Neural cell (in vitro differentiated cells): ENCODE measurements around the gene CBLL2. TPM values are rescaled to one million over a fixed set of nuclear protein-coding genes. Genes with fewer than 3 reads are reported as not detected.

ENCODE experiments used
- H2AFZ ChIP-seq: fragments of 200-600, 300-800 bp; sonication (generic), shearing (Covaris generic); 2 replicates; pipeline ENCODE4 v1.6.0; 2014; ENCODE audit warnings: low read depth, mild to moderate bottlenecking, antibody characterized with exemption, low read length, moderate library complexity
- H3F3A ChIP-seq: fragments of 200-600 bp; shearing (Covaris generic); 2 replicates; pipeline ENCODE4 v1.6.1; 2016; ENCODE audit warnings: mild to moderate bottlenecking, moderate library complexity, mixed read lengths, antibody characterized with exemption, low read length; ENCODE audit not compliant: insufficient read depth, poor library complexity, severe bottlenecking
- H3K27ac ChIP-seq: fragments of 200-600, 300-800 bp; sonication (generic), shearing (Covaris generic); 2 replicates; pipeline ENCODE4 v1.5.1; 2014; ENCODE audit warnings: mild to moderate bottlenecking, low read length, moderate library complexity
- H3K27me3 ChIP-seq: fragments of 300-800, 200-600 bp; sonication (generic), shearing (Covaris generic); 2 replicates; pipeline ENCODE4 v1.6.0; 2014; ENCODE audit warnings: mild to moderate bottlenecking, low read depth, low read length, moderate library complexity; ENCODE audit not compliant: insufficient read depth
- H3K36me3 ChIP-seq: fragments of 300-800, 200-600 bp; sonication (generic), shearing (Covaris generic); 2 replicates; pipeline ENCODE4 v1.5.1; 2014; ENCODE audit warnings: mild to moderate bottlenecking, antibody characterized with exemption, low read length, moderate library complexity; ENCODE audit not compliant: insufficient read depth
- H3K4me2 ChIP-seq: fragments of 300-800, 200-600 bp; sonication (generic), shearing (Covaris generic); 2 replicates; pipeline ENCODE4 v1.6.0; 2014; ENCODE audit warnings: mild to moderate bottlenecking, low read length
- H3K4me3 ChIP-seq: fragments of 300-800, 200-600 bp; sonication (generic), shearing (Covaris generic); 2 replicates; pipeline ENCODE4 v1.5.1; 2014; ENCODE audit warnings: mild to moderate bottlenecking, low read length, moderate library complexity
- H3K79me2 ChIP-seq: fragments of 200-600 bp; shearing (Covaris generic); replicated peaks from 2 replicates; pipeline ENCODE4 v1.6.0; 2014; ENCODE audit warnings: mild to moderate bottlenecking, low read length, moderate library complexity; ENCODE audit not compliant: insufficient read depth
- H3K9ac ChIP-seq: fragments of 300-800, 200-600 bp; sonication (generic), shearing (Covaris generic); 2 replicates; pipeline ENCODE4 v1.6.1; 2016; ENCODE audit warnings: mild to moderate bottlenecking, low read length, mixed read lengths
- H3K9me2 ChIP-seq: fragments of 200-600 bp; shearing (Covaris generic); 2 replicates; pipeline ENCODE4 v1.6.1; 2016; ENCODE audit warnings: mild to moderate bottlenecking, low read length, mixed read lengths; ENCODE audit not compliant: insufficient read depth
- H3K9me3 ChIP-seq: fragments of 200-600, 300-800 bp; sonication (generic), shearing (Covaris generic); 2 replicates; pipeline ENCODE4 v1.6.1; 2016; ENCODE audit warnings: mild to moderate bottlenecking, mixed run types, low read length, moderate library complexity, mixed read lengths
- H4K20me1 ChIP-seq: fragments of 200-600 bp; shearing (Covaris generic); 2 replicates; pipeline ENCODE4 v1.6.1; 2016; ENCODE audit warnings: mild to moderate bottlenecking, mixed run types; ENCODE audit not compliant: insufficient read depth
- CTCF ChIP-seq: fragments of 450-650 bp; IDR thresholded peaks from 2 replicates; pipeline ENCODE4 v1.5.1; 2014; ENCODE audit warnings: antibody characterized with exemption, mild to moderate bottlenecking, moderate library complexity; ENCODE audit not compliant: poor library complexity, severe bottlenecking
- EP300 ChIP-seq: fragments of 450-650 bp; conservative IDR thresholded peaks from 2 replicates; pipeline ENCODE4 v1.6.1; 2014; ENCODE audit warnings: antibody characterized with exemption, mild to moderate bottlenecking, moderate library complexity; ENCODE audit not compliant: poor library complexity, severe bottlenecking
- EZH2 ChIP-seq: fragments of 200-600, 300-800 bp; shearing (Covaris generic), sonication (generic); IDR thresholded peaks from 2 replicates; pipeline ENCODE4 v1.6.1; 2014; ENCODE audit warnings: antibody characterized with exemption, low read length, borderline replicate concordance, mild to moderate bottlenecking; ENCODE audit not compliant: insufficient read depth, poor library complexity, severe bottlenecking
- MXI1 ChIP-seq: fragments of 450-650 bp; conservative IDR thresholded peaks from 2 replicates; pipeline ENCODE4 v1.6.1; 2014; ENCODE audit warnings: antibody characterized with exemption, mild to moderate bottlenecking; ENCODE audit not compliant: poor library complexity, severe bottlenecking
- POLR2AphosphoS5 ChIP-seq: IDR thresholded peaks from 2 replicates; pipeline ENCODE4 v1.6.1; 2012
- RAD21 ChIP-seq: fragments of 450-650 bp; conservative IDR thresholded peaks from 2 replicates; pipeline ENCODE4 v1.6.1; 2014; ENCODE audit warnings: antibody characterized with exemption, mild to moderate bottlenecking, moderate library complexity
- REST ChIP-seq: IDR thresholded peaks from 2 replicates; pipeline ENCODE4 v1.6.1; 2012; ENCODE audit warnings: borderline replicate concordance
- SMC3 ChIP-seq: fragments of 450-650 bp; conservative IDR thresholded peaks from 2 replicates; pipeline ENCODE4 v1.6.1; 2014; ENCODE audit warnings: antibody characterized with exemption, mild to moderate bottlenecking, moderate library complexity; ENCODE audit not compliant: poor library complexity
- TAF1 ChIP-seq: IDR thresholded peaks from 2 replicates; pipeline ENCODE4 v1.6.1; 2012; ENCODE audit warnings: low read depth
- polyA plus RNA-seq: library from polyadenylated mRNA; depleted of rRNA; stranded (reverse); fragments of >200 nt; gene quantifications from 2 replicates; pipeline ENCODE4 v1.2.3, GENCODE V29; 2014

Gene CBLL2
- polyA plus RNA-seq, 1 donor from 2014 or later: not detected

DNA sequence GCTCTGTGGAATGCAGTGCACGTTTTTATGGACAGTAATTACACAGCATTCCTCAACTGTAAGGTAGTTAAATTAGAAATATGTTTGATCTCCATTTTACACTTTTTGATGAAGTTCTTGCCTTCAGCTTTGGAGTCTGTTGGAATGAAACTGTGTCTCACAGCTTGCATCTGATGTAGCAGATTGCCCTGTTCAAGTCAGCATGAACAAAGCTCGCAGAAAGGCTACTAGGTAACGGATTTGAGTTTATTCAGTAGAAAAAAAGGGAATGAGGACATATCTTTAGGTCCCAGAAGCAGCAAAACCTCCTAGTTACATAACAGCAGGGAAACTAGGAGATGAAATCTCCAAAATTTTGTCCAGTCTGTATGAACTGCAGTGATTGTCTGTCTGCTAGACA is 24.3 kb upstream of the CBLL2 start:
- H3K36me3 ChIP-seq: no peaks in the 10 kb centered on the region
- no peaks in the 10 kb centered on the region for H3K79me2 ChIP-seq
- H3F3A ChIP-seq: no peaks in the 10 kb centered on the region
- no peaks in the 10 kb centered on the region for H3K9me3 ChIP-seq
- H3K4me2 ChIP-seq: no peak overlapping the region
- H3K9ac ChIP-seq: no peak overlapping the region
- H3K27me3 ChIP-seq: no peaks in the 10 kb centered on the region
- H2AFZ ChIP-seq: no peak overlapping the region
- H3K27ac ChIP-seq: no peak overlapping the region
- no peak overlapping the region for H3K4me3 ChIP-seq
- TF ChIP-seq EZH2: no peak
- TF ChIP-seq MXI1: no peak
- TF ChIP-seq REST: no peak
- TF ChIP-seq RAD21: no peak
- TF ChIP-seq CTCF: no peak
- H4K20me1 ChIP-seq: no peaks in the 10 kb centered on the region
- H3K9me2 ChIP-seq: no peaks in the 10 kb centered on the region

GRCh38 chrX:22249371-22249770 is 23.3 kb upstream of the CBLL2 start:
- Histone ChIP-seq H3K27ac (no peak overlapping the region), H3K9me2 (no peaks in the 10 kb centered on the region), H3K4me2 (no peak overlapping the region), H3K27me3 (no peaks in the 10 kb centered on the region), H3F3A (no peaks in the 10 kb centered on the region), H3K9me3 (no peaks in the 10 kb centered on the region), H3K36me3 (no peaks in the 10 kb centered on the region), H4K20me1 (no peaks in the 10 kb centered on the region), H3K4me3 (no peak overlapping the region), H3K9ac (no peak overlapping the region), H2AFZ (no peak overlapping the region), H3K79me2 (no peaks in the 10 kb centered on the region)
- TF ChIP-seq MXI1 (no peak), TAF1 (no peak), CTCF (no peak), EP300 (no peak), REST (no peak), EZH2 (no peak), SMC3 (no peak), RAD21 (no peak), POLR2AphosphoS5 (no peak)
